ENCODE measurements around the gene ATG12.

- TF ChIP-seq, protein P1, sequence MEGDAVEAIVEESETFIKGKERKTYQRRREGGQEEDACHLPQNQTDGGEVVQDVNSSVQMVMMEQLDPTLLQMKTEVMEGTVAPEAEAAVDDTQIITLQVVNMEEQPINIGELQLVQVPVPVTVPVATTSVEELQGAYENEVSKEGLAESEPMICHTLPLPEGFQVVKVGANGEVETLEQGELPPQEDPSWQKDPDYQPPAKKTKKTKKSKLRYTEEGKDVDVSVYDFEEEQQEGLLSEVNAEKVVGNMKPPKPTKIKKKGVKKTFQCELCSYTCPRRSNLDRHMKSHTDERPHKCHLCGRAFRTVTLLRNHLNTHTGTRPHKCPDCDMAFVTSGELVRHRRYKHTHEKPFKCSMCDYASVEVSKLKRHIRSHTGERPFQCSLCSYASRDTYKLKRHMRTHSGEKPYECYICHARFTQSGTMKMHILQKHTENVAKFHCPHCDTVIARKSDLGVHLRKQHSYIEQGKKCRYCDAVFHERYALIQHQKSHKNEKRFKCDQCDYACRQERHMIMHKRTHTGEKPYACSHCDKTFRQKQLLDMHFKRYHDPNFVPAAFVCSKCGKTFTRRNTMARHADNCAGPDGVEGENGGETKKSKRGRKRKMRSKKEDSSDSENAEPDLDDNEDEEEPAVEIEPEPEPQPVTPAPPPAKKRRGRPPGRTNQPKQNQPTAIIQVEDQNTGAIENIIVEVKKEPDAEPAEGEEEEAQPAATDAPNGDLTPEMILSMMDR (IDR thresholded peaks at IDR 0.05) = no peak
- no peak for TF ChIP-seq POLR2A (IDR thresholded peaks at IDR 0.05)
Measured at GRCh38 chr5:115815693-115816225, 25.6 kb downstream of the ATG12 start.

All from uterus (tissue), 2 donors.